ENCODE data around the gene MDH1. TPM values are rescaled to one million over a fixed set of nuclear protein-coding genes. Genes with fewer than 3 reads are reported as not detected.
"Not testable (repeated sequence)": the region's sequence is repeated elsewhere in the genome, so short reads cannot be mapped to it uniquely, and the experiment has no call there.

MDH1 gene
- total and polyA plus RNA-seq, 4 donors, result 225 to 458 (median 401) TPM

GRCh38 chr2:63622751-63623150 is 34.0 kb downstream of the MDH1 start:
- WGBS (ENCODE audit: insufficient coverage), result 97% methylated on average over 28 of the region's 31 CpGs
- H3K36me3 ChIP-seq (ENCODE audit: control insufficient read depth, insufficient read depth, low read length), result no peaks in the 10 kb centered on the region
- no peak overlapping the region for H3K27ac ChIP-seq (ENCODE audit: low read depth, low read length)
- no peak for DNase-seq (ENCODE audit: low read depth in 4 of 6, low spot score in 6 of 6)
- no peaks in the 10 kb centered on the region for H3K4me1 ChIP-seq (ENCODE audit: control insufficient read depth, insufficient read depth, low read length)
- H3K4me3 ChIP-seq (ENCODE audit: low read depth, low read length), result no peak overlapping the region
- H3K27me3 ChIP-seq (ENCODE audit: control insufficient read depth, insufficient read depth, low read length), result no peaks in the 10 kb centered on the region
- no peaks in the 10 kb centered on the region for H3K9me3 ChIP-seq (ENCODE audit: control insufficient read depth, insufficient read depth, low read length)

GRCh38 chr2:63623763-63624162 is 35.0 kb downstream of the MDH1 start:
- H3K4me3 ChIP-seq (ENCODE audit: low read depth, low read length); DNase-seq (ENCODE audit: low read depth in 4 of 6, low spot score in 6 of 6); H3K36me3 ChIP-seq (ENCODE audit: control insufficient read depth, insufficient read depth, low read length); H3K27ac ChIP-seq (ENCODE audit: low read depth, low read length); H3K4me1 ChIP-seq (ENCODE audit: control insufficient read depth, insufficient read depth, low read length); H3K27me3 ChIP-seq (ENCODE audit: control insufficient read depth, insufficient read depth, low read length); H3K9me3 ChIP-seq (ENCODE audit: control insufficient read depth, insufficient read depth, low read length): not testable (repeated sequence)
- no CpG with 5 or more reads among the region's 2 CpGs for WGBS (ENCODE audit: insufficient coverage)

GRCh38 chr2:63627866-63628265 is 39.1 kb downstream of the MDH1 start:
- no peak overlapping the region for H3K27ac ChIP-seq (ENCODE audit: low read depth, low read length)
- no peak overlapping the region for H3K4me3 ChIP-seq (ENCODE audit: low read depth, low read length)
- no peaks in the 10 kb centered on the region for H3K27me3 ChIP-seq (ENCODE audit: control insufficient read depth, insufficient read depth, low read length)
- H3K4me1 ChIP-seq (ENCODE audit: control insufficient read depth, insufficient read depth, low read length), result no peaks in the 10 kb centered on the region
- H3K9me3 ChIP-seq (ENCODE audit: control insufficient read depth, insufficient read depth, low read length), result peaks cover under 1% of the 10 kb centered on the region
- DNase-seq (ENCODE audit: low read depth in 4 of 6, low spot score in 6 of 6), result no peak
- WGBS (ENCODE audit: insufficient coverage), result 95% methylated on average over 9 of the region's 15 CpGs
- H3K36me3 ChIP-seq (ENCODE audit: control insufficient read depth, insufficient read depth, low read length), result no peaks in the 10 kb centered on the region

GRCh38 chr2:63628403-63628942 is 39.7 kb downstream of the MDH1 start:
- Histone ChIP-seq H3K4me3 (ENCODE audit: low read depth, low read length) (no peak overlapping the region), H3K27me3 (ENCODE audit: control insufficient read depth, insufficient read depth, low read length) (no peaks in the 10 kb centered on the region), H3K27ac (ENCODE audit: low read depth, low read length) (no peak overlapping the region), H3K9me3 (ENCODE audit: control insufficient read depth, insufficient read depth, low read length) (peaks cover 4% of the 10 kb centered on the region), H3K36me3 (ENCODE audit: control insufficient read depth, insufficient read depth, low read length) (no peaks in the 10 kb centered on the region), H3K4me1 (ENCODE audit: control insufficient read depth, insufficient read depth, low read length) (no peaks in the 10 kb centered on the region)
- DNase-seq (ENCODE audit: low read depth in 4 of 6, low spot score in 6 of 6), result no peak
- no CpG with 5 or more reads among the region's 1 CpG for WGBS (ENCODE audit: insufficient coverage)

- DNase-seq (ENCODE audit: low read depth in 4 of 6, low spot score in 6 of 6), result no peak
- no peak overlapping the region for H3K4me3 ChIP-seq (ENCODE audit: low read depth, low read length)
- peaks cover 5% of the 10 kb centered on the region for H3K9me3 ChIP-seq (ENCODE audit: control insufficient read depth, insufficient read depth, low read length)
- H3K27me3 ChIP-seq (ENCODE audit: control insufficient read depth, insufficient read depth, low read length), result no peaks in the 10 kb centered on the region
- H3K27ac ChIP-seq (ENCODE audit: low read depth, low read length), result no peak overlapping the region
- H3K36me3 ChIP-seq (ENCODE audit: control insufficient read depth, insufficient read depth, low read length), result no peaks in the 10 kb centered on the region
- no peaks in the 10 kb centered on the region for H3K4me1 ChIP-seq (ENCODE audit: control insufficient read depth, insufficient read depth, low read length)
- no CpG with 5 or more reads among the region's 1 CpG for WGBS (ENCODE audit: insufficient coverage)
Measured at GRCh38 chr2:63631501-63631900, 42.7 kb downstream of the MDH1 start.

GRCh38 chr2:63632382-63632781 is 43.6 kb downstream of the MDH1 start:
- H3K4me3 ChIP-seq (ENCODE audit: low read depth, low read length), result no peak overlapping the region
- H3K36me3 ChIP-seq (ENCODE audit: control insufficient read depth, insufficient read depth, low read length), result no peaks in the 10 kb centered on the region
- H3K27ac ChIP-seq (ENCODE audit: low read depth, low read length), result no peak overlapping the region
- WGBS (ENCODE audit: insufficient coverage), result no CpG with 5 or more reads among the region's 2 CpGs
- H3K9me3 ChIP-seq (ENCODE audit: control insufficient read depth, insufficient read depth, low read length), result peaks cover 5% of the 10 kb centered on the region
- H3K27me3 ChIP-seq (ENCODE audit: control insufficient read depth, insufficient read depth, low read length), result no peaks in the 10 kb centered on the region
- no peak for DNase-seq (ENCODE audit: low read depth in 4 of 6, low spot score in 6 of 6)
- H3K4me1 ChIP-seq (ENCODE audit: control insufficient read depth, insufficient read depth, low read length), result no peaks in the 10 kb centered on the region

GRCh38 chr2:63639344-63639743 is 50.6 kb downstream of the MDH1 start:
- no peaks in the 10 kb centered on the region for H3K4me1 ChIP-seq (ENCODE audit: control insufficient read depth, insufficient read depth, low read length)
- H3K9me3 ChIP-seq (ENCODE audit: control insufficient read depth, insufficient read depth, low read length), result peaks cover 1% of the 10 kb centered on the region
- WGBS (ENCODE audit: insufficient coverage), result no CpG with 5 or more reads among the region's 1 CpG
- H3K4me3 ChIP-seq (ENCODE audit: low read depth, low read length), result no peak overlapping the region
- no peaks in the 10 kb centered on the region for H3K36me3 ChIP-seq (ENCODE audit: control insufficient read depth, insufficient read depth, low read length)
- no peak overlapping the region for H3K27ac ChIP-seq (ENCODE audit: low read depth, low read length)
- DNase-seq (ENCODE audit: low read depth in 4 of 6, low spot score in 6 of 6), result no peak
- no peaks in the 10 kb centered on the region for H3K27me3 ChIP-seq (ENCODE audit: control insufficient read depth, insufficient read depth, low read length)

GRCh38 chr2:63642946-63643345 is 54.2 kb downstream of the MDH1 start:
- WGBS (ENCODE audit: insufficient coverage), result no CpG with 5 or more reads among the region's 1 CpG
- Histone ChIP-seq H3K9me3 (ENCODE audit: control insufficient read depth, insufficient read depth, low read length) (no peaks in the 10 kb centered on the region), H3K4me3 (ENCODE audit: low read depth, low read length) (no peak overlapping the region), H3K36me3 (ENCODE audit: control insufficient read depth, insufficient read depth, low read length) (no peaks in the 10 kb centered on the region), H3K4me1 (ENCODE audit: control insufficient read depth, insufficient read depth, low read length) (no peaks in the 10 kb centered on the region), H3K27me3 (ENCODE audit: control insufficient read depth, insufficient read depth, low read length) (no peaks in the 10 kb centered on the region), H3K27ac (ENCODE audit: low read depth, low read length) (no peak overlapping the region)
- no peak for DNase-seq (ENCODE audit: low read depth in 4 of 6, low spot score in 6 of 6)

GRCh38 chr2:63643486-63643885 is 54.7 kb downstream of the MDH1 start:
- Histone ChIP-seq H3K27me3 (ENCODE audit: control insufficient read depth, insufficient read depth, low read length) (no peaks in the 10 kb centered on the region), H3K27ac (ENCODE audit: low read depth, low read length) (no peak overlapping the region), H3K4me3 (ENCODE audit: low read depth, low read length) (no peak overlapping the region), H3K36me3 (ENCODE audit: control insufficient read depth, insufficient read depth, low read length) (no peaks in the 10 kb centered on the region), H3K4me1 (ENCODE audit: control insufficient read depth, insufficient read depth, low read length) (no peaks in the 10 kb centered on the region), H3K9me3 (ENCODE audit: control insufficient read depth, insufficient read depth, low read length) (no peaks in the 10 kb centered on the region)
- 83% methylated on average over 1 of the region's 1 CpG for WGBS (ENCODE audit: insufficient coverage)
- DNase-seq (ENCODE audit: low read depth in 4 of 6, low spot score in 6 of 6), result no peak

- no peak for DNase-seq (ENCODE audit: low read depth in 4 of 6, low spot score in 6 of 6)
- Histone ChIP-seq H3K27me3 (ENCODE audit: control insufficient read depth, insufficient read depth, low read length) (no peaks in the 10 kb centered on the region), H3K4me3 (ENCODE audit: low read depth, low read length) (no peak overlapping the region), H3K36me3 (ENCODE audit: control insufficient read depth, insufficient read depth, low read length) (no peaks in the 10 kb centered on the region), H3K4me1 (ENCODE audit: control insufficient read depth, insufficient read depth, low read length) (no peaks in the 10 kb centered on the region), H3K9me3 (ENCODE audit: control insufficient read depth, insufficient read depth, low read length) (no peaks in the 10 kb centered on the region), H3K27ac (ENCODE audit: low read depth, low read length) (no peak overlapping the region)
- 86% methylated on average over 1 of the region's 2 CpGs for WGBS (ENCODE audit: insufficient coverage)
Measured at GRCh38 chr2:63648632-63649031, 59.9 kb downstream of the MDH1 start.
